GM10248 (cell line): ENCODE measurements around the gene CD300LB.
A peak's percentile ranks its signal among the peaks of the same experiment; 100 is the strongest.

Source experiments
- CTCF ChIA-PET: fragments of 300-600 bp; sonication (Branson Sonifier 250); formaldehyde crosslinking; extraction: SDS; loops from one replicate; lab custom pipeline; 2021; ENCODE audit warnings: antibody characterized with exemption; lab: Yijun Ruan, JAX
- POLR2A ChIA-PET: fragments of 350-650 bp; sonication (Branson Sonifier 250); formaldehyde crosslinking; extraction: SDS; loops from one replicate; lab custom pipeline; 2020; ENCODE audit warnings: antibody characterized with exemption; lab: Yijun Ruan, JAX
- DNase-seq: peaks from one replicate; pipeline ENCODE4 v3.0.0; 2012; ENCODE audit errors: extremely low spot score
- TF ChIP-seq, protein P1 (sequence below): IDR thresholded peaks from 2 replicates; pipeline ENCODE4 v1.5.1; 2012; ENCODE audit warnings: mild to moderate bottlenecking, low read depth; ENCODE audit errors: extremely low read depth, missing control alignments, control extremely low read depth

Gene CD300LB

DNA sequence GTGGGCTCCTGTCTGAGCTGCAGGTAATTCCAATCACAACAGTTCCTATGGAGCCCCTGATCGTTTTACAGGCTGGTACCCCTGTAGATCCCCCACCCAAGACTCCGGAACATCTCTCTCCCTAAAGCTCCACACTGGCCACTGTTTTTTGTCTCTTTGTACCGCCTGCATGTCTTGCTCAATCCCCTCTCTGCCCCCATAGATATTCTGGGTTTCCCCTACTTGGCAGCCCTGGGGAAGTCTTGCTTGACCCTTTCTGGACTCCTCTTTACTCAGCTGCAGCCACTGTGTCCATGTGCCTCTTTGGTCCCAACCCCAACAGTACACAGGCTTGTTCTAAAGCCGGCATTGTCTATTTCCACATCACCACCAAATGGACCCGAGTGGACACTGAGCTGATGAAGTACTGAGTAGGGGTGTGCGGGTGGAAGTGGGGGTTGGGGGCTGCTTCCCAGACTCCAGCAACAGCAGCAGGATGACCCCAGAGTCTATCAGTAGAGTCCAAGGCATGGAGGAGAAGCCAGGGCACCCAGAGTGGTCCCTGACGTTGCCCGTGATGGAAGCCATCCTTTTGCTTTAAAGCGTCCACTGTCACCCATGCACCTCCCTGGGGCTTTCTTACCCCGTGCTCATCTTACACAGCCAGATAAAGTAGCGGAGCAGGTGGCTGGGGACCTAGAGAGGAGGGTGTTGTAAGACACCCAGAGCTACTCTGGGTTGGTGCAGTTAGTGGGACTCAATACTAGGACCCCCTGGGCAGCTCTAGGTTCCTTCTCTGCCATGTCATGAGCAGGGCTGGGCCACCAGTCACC lies 6.4 kb downstream of the CD300LB start:
- ChIA-PET POLR2A (no interaction called here), CTCF (interaction anchor here (0.9 to 1.4 kb wide), 4 partner anchors 25 to 157 kb away, joined by 3 to 5 read pairs (median 4); no protein-coding TSS in a partner anchor)
- DNase-seq, result no peak
- TF ChIP-seq, protein P1, sequence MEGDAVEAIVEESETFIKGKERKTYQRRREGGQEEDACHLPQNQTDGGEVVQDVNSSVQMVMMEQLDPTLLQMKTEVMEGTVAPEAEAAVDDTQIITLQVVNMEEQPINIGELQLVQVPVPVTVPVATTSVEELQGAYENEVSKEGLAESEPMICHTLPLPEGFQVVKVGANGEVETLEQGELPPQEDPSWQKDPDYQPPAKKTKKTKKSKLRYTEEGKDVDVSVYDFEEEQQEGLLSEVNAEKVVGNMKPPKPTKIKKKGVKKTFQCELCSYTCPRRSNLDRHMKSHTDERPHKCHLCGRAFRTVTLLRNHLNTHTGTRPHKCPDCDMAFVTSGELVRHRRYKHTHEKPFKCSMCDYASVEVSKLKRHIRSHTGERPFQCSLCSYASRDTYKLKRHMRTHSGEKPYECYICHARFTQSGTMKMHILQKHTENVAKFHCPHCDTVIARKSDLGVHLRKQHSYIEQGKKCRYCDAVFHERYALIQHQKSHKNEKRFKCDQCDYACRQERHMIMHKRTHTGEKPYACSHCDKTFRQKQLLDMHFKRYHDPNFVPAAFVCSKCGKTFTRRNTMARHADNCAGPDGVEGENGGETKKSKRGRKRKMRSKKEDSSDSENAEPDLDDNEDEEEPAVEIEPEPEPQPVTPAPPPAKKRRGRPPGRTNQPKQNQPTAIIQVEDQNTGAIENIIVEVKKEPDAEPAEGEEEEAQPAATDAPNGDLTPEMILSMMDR, result no peak

DNA sequence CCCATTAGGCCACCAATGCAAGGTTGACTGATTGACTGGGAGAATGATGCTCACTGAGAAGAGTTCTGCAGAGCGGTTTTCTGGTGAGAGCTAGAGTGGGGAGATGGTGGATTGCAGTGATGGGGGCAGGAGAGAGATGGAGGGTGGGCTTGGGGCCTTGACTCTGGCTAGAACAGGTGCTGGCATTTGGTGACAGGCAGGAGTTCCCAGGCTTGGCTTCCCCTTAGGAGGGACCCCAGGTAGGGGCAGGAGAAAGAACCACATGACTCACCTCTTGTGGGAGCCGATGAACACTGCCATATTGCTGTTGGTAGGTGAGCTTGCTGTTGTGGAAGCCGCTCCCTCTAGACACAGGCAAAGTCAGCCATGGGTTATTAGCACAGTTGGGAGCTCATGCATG lies 8.0 kb downstream of the CD300LB start:
- DNase-seq, result no peak
- TF ChIP-seq, protein P1, result no peak
- POLR2A ChIA-PET, result no interaction called here
- CTCF ChIA-PET, result interaction anchor here (0.7 to 2.2 kb wide), 2 partner anchors 148 to 156 kb away, joined by 3 to 6 read pairs; partner anchors contain the start of gene GPR142

DNA sequence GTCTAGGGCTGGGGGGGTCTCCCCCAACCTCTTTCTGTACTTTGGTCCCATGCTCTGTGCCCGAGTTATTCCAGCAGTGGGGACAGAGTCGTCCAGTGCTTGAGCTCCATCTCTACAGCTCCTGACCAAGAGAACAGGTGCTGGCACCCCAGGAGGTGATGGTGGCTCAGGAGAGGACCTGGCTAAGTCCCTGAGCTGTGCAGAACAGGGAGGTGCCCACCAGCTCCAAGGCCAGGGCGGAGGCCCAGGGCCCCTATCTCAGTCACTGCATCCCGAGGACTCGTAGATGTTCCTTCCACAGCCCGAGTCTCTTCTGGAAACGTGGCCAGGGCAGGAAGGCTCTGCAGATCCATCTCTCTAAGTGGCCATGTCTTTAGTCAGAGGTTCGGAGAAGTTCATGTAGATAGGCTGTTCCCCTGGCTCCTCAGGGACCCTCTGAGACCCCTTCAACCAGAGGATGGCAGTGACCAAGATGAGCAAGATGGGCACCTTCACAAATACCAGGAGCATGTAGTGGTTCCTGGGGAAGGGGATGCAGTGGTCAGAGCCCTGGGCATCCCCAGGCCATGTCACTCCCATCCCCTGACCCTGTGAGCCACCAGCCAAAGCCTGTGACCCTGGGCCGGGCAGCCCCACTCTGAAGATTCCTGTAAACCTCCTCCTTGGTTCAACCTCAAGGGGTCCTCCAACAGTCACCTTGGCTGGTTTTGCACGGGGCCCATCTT lies 8.7 kb downstream of the CD300LB start:
- ChIA-PET CTCF (interaction anchor here (2.2 kb wide), 1 partner anchor 155 kb away, joined by 6 read pairs; the partner anchor contains the start of gene GPR142), POLR2A (no interaction called here)
- TF ChIP-seq, protein P1, result no peak
- peak; percentile 12 for DNase-seq

DNA sequence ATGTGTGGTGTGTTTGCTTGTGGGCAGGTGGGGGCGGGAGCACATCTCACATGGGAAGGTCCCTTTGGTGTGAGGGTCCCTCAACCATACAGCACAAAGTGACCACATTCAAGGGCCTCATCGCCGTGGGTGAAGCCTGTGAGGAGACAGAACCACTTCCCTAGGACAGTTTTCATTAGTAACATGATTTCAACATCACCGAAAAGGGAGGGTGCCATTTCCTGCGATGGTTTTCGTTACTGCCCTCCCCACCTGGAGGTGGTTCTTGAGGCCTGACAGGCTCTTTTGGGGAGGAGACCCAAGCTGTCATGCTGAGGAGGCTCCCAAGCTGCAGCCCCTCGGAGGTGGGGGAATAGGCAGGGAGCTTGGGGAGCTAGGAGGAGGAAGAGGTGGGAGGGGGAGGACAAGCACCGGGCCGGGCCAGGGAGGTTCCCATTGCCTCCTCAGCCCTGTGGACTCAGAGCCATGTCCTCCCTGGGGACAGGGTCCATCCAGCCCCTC lies 9.5 kb downstream of the CD300LB start:
- ChIA-PET CTCF (interaction anchor here (1.0 to 2.2 kb wide), 3 partner anchors 10 to 154 kb away, joined by 3 to 6 read pairs (median 4); partner anchors contain the start of gene GPR142), POLR2A (no interaction called here)
- TF ChIP-seq, protein P1, result no peak
- peak; percentile 66 for DNase-seq

DNA sequence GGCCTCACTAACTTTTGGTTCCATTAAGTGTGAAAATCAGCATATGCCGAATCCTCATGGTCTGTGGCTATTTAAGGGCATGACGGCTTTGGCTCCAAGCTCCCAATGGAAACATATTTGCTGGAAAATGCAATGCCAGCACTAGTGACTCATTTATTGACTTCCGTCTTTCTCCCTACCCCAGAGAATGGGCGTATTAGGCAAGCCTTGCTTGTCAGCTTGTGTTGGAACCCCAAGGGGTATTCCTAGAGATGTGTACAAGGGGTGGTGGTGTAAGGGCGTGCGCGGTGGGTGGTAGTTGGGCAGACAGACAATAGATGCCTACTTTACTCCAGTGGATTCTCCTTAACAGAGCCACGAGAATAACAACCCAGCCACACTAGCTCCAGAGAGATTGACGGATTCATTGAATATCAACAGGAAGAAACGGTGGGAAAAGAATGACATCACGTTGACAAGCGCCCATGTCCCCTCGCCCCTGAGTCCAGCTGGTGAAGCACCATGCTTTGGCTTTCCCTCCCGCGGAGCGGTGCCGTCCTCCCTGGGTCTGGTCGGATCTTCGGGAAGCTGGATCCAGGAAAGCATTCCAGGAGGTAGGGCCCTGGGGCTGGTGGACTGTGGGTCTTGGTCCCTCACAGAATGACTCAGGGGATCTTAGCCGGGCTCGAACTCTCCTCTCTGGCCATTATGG lies 10.3 kb downstream of the CD300LB start:
- TF ChIP-seq, protein P1, result no peak
- POLR2A ChIA-PET, result no interaction called here
- CTCF ChIA-PET, result interaction anchor here (0.8 to 1.4 kb wide), 5 partner anchors 9 to 45 kb away, joined by 3 to 6 read pairs (median 3); no protein-coding TSS in a partner anchor
- no peak for DNase-seq
